D721Med (cell line): ENCODE measurements around the gene GSE1.

Source experiments
- DNase-seq: peaks from one replicate; pipeline ENCODE4 v3.0.0; 2011; ENCODE audit warnings: low spot score; ENCODE audit not compliant: insufficient read length
- FAIRE-seq: peaks from 2 replicates; lab custom pipeline; 2011; peaks lifted over from hg19 to GRCh38; lab: Jason Lieb, UNC
- CTCF ChIP-seq: IDR thresholded peaks from 2 replicates; pipeline ENCODE4 v1.5.1; 2012; ENCODE audit warnings: mild to moderate bottlenecking, control low read depth; ENCODE audit not compliant: insufficient read depth; ENCODE audit errors: missing control alignments

Gene GSE1

GRCh38 chr16:85582229-85582991 lies 30.7 kb upstream of the GSE1 start:
- no peak for DNase-seq
- FAIRE-seq, result no peak
- TF ChIP-seq CTCF, result no peak

GRCh38 chr16:85583491-85584181 lies 29.5 kb upstream of the GSE1 start:
- no peak for TF ChIP-seq CTCF
- FAIRE-seq (no peak), DNase-seq (no peak)

GRCh38 chr16:85584267-85584666 lies 28.9 kb upstream of the GSE1 start:
- no peak for TF ChIP-seq CTCF
- no peak for DNase-seq
- FAIRE-seq, result no peak

- DNase-seq (no peak), FAIRE-seq (no peak)
- TF ChIP-seq CTCF, result no peak
Observed at GRCh38 chr16:85584819-85585282, 28.3 kb upstream of the GSE1 start.

GRCh38 chr16:85585711-85586110 lies 27.4 kb upstream of the GSE1 start:
- TF ChIP-seq CTCF, result no peak
- DNase-seq (no peak), FAIRE-seq (no peak)

GRCh38 chr16:85586380-85587104 lies 26.6 kb upstream of the GSE1 start:
- DNase-seq, result no peak
- no peak for TF ChIP-seq CTCF
- no peak for FAIRE-seq
